IMR-90 (cell line): ENCODE results near the gene SFTPB. TPM values are rescaled to one million over a fixed set of nuclear protein-coding genes. Genes with fewer than 3 reads are reported as not detected.

Experiments
- ATAC-seq: fragments of 200-7000 bp; cut with Tn5 transposase; 2 replicates; pipeline ENCODE4 v1.9.1; 2020; ENCODE audit warnings: low read depth, mild to moderate bottlenecking, moderate library complexity
- BruUV-seq: library from RNA; stranded (reverse); fragments of 400-500 nt; replicated peaks from 2 replicates; lab custom pipeline; 2021; lab: Mats Ljungman, UMichigan
- CTCF ChIA-PET: fragments of 300-600 bp; formaldehyde crosslinking; extraction: SDS; loops from one replicate; lab custom pipeline; 2021; ENCODE audit warnings: antibody characterized with exemption; lab: Yijun Ruan, JAX
- POLR2A ChIA-PET: fragments of 300-600 bp; sonication (Branson Sonifier 250); formaldehyde crosslinking; loops from one replicate; lab custom pipeline; 2022; ENCODE audit warnings: antibody characterized with exemption; ENCODE audit not compliant: unreplicated experiment; lab: Charles Lee
- DNase-seq: peaks from one replicate; pipeline ENCODE4 v3.0.0; 2013
- H2AFZ ChIP-seq: replicated peaks from 2 replicates; pipeline ENCODE3; 2013; ENCODE audit warnings: low read length, mild to moderate bottlenecking; ENCODE audit not compliant: poor library complexity
- H2AK5ac ChIP-seq: 2 replicates; pipeline ENCODE4 v1.6.1; 2013; ENCODE audit warnings: low read depth, low read length, inconsistent platforms
- H2AK9ac ChIP-seq: replicated peaks from 2 replicates; pipeline ENCODE3; 2013; ENCODE audit warnings: mild to moderate bottlenecking, low read depth, low read length, moderate library complexity; ENCODE audit not compliant: poor library complexity
- H2BK120ac ChIP-seq: 2 replicates; pipeline ENCODE4 v1.6.1; 2013; ENCODE audit warnings: low read depth, low read length, inconsistent platforms
- H2BK15ac ChIP-seq: 3 replicates; pipeline ENCODE4 v1.6.1; 2013; ENCODE audit warnings: low read depth, low read length, inconsistent platforms
- H2BK20ac ChIP-seq: 2 replicates; pipeline ENCODE4 v1.6.1; 2013; ENCODE audit warnings: low read depth, mild to moderate bottlenecking, inconsistent platforms, low read length, moderate library complexity
- H2BK5ac ChIP-seq: 2 replicates; pipeline ENCODE4 v1.6.1; 2013; ENCODE audit warnings: mild to moderate bottlenecking, low read depth, low read length, inconsistent platforms; ENCODE audit not compliant: poor library complexity, severe bottlenecking
- H3K14ac ChIP-seq: replicated peaks from 2 replicates; pipeline ENCODE4 v1.6.1; 2013; ENCODE audit warnings: low read depth, low read length, inconsistent platforms
- H3K18ac ChIP-seq: 2 replicates; pipeline ENCODE4 v1.6.1; 2013; ENCODE audit warnings: low read depth, low read length, control low read depth
- H3K23ac ChIP-seq: 2 replicates; pipeline ENCODE4 v1.6.1; 2013; ENCODE audit warnings: low read depth, low read length, inconsistent platforms
- H3K27ac ChIP-seq: 2 replicates; pipeline ENCODE4 v1.5.1; 2013; ENCODE audit warnings: mild to moderate bottlenecking, control low read depth, low read length; ENCODE audit not compliant: insufficient read depth
- H3K27me3 ChIP-seq: 2 replicates; pipeline ENCODE4 v1.6.1; 2013; ENCODE audit warnings: low read length; ENCODE audit not compliant: control insufficient read depth, insufficient read depth
- H3K36me3 ChIP-seq: 2 replicates; pipeline ENCODE4 v1.6.1; 2013; ENCODE audit warnings: low read length, mixed read lengths; ENCODE audit not compliant: control insufficient read depth, insufficient read depth
- H3K4ac ChIP-seq: 2 replicates; pipeline ENCODE4 v1.6.1; 2013; ENCODE audit warnings: low read depth, low read length, inconsistent platforms
- H3K4me1 ChIP-seq: 2 replicates; pipeline ENCODE4 v1.6.1; 2013; ENCODE audit warnings: low read length, mixed read lengths; ENCODE audit not compliant: control insufficient read depth, insufficient read depth
- H3K4me2 ChIP-seq: 2 replicates; pipeline ENCODE4 v1.6.1; 2013; ENCODE audit warnings: low read depth, mild to moderate bottlenecking, control low read depth, low read length, moderate library complexity
- H3K4me3 ChIP-seq: 2 replicates; pipeline ENCODE4 v1.5.1; 2013; ENCODE audit warnings: low read depth, mild to moderate bottlenecking, control low read depth, low read length, moderate library complexity; ENCODE audit not compliant: insufficient read depth
- H3K56ac ChIP-seq: 2 replicates; pipeline ENCODE4 v1.6.1; 2013; ENCODE audit warnings: low read length, inconsistent platforms; ENCODE audit not compliant: insufficient read depth; ENCODE audit errors: extremely low read depth
- H3K79me1 ChIP-seq, 2 experiments: 2 replicates each; pipeline ENCODE4 v1.6.1; 2013; ENCODE audit warnings: low read length in 2 of 2, inconsistent platforms in 1 of 2, low read depth in 1 of 2
- H3K9ac ChIP-seq: 2 replicates; pipeline ENCODE4 v1.6.1; 2013; ENCODE audit warnings: low read depth, low read length, control low read depth
- H3K9me1 ChIP-seq: 2 replicates; pipeline ENCODE4 v1.6.1; 2013; ENCODE audit warnings: low read length, inconsistent platforms; ENCODE audit not compliant: insufficient read depth
- H3K9me3 ChIP-seq: 2 replicates; pipeline ENCODE4 v1.6.1; 2013; ENCODE audit warnings: low read length; ENCODE audit not compliant: control insufficient read depth, insufficient read depth
- H4K20me1 ChIP-seq: 2 replicates; pipeline ENCODE4 v1.6.1; 2013; ENCODE audit warnings: low read length, inconsistent platforms; ENCODE audit not compliant: insufficient read depth
- H4K5ac ChIP-seq: 2 replicates; pipeline ENCODE4 v1.6.1; 2013; ENCODE audit warnings: mild to moderate bottlenecking, low read depth, low read length, control low read depth
- H4K8ac ChIP-seq, 2 experiments: 2 replicates each; pipeline ENCODE4 v1.6.1; 2013; ENCODE audit warnings: low read depth in 2 of 2, low read length in 2 of 2, control low read depth in 1 of 2, inconsistent platforms in 1 of 2
- H4K91ac ChIP-seq: 2 replicates; pipeline ENCODE4 v1.6.1; 2013; ENCODE audit warnings: low read depth, low read length, inconsistent platforms; ENCODE audit not compliant: insufficient read depth
- BHLHE40 ChIP-seq: fragments of 150-350 bp; IDR thresholded peaks from 2 replicates; pipeline ENCODE4 v1.6.1; 2016; ENCODE audit warnings: mild to moderate bottlenecking, low read depth, low read length
- CEBPB ChIP-seq: IDR thresholded peaks from 2 replicates; pipeline ENCODE4 v1.6.1; 2012; ENCODE audit warnings: low read depth, low read length, improper control_type of control experiment
- CHD1 ChIP-seq: IDR thresholded peaks from 2 replicates; pipeline ENCODE4 v1.6.1; 2012; ENCODE audit warnings: low read depth, low read length, improper control_type of control experiment
- FOS ChIP-seq: fragments of 150-350 bp; IDR thresholded peaks from 2 replicates; pipeline ENCODE4 v1.6.1; 2016; ENCODE audit warnings: low read depth, low read length
- RCOR1 ChIP-seq: IDR thresholded peaks from 2 replicates; pipeline ENCODE4 v1.6.1; 2012; ENCODE audit warnings: mild to moderate bottlenecking, low read length, improper control_type of control experiment; ENCODE audit not compliant: insufficient replicate concordance
- RFX5 ChIP-seq: IDR thresholded peaks from 2 replicates; pipeline ENCODE4 v1.8.0; 2012; ENCODE audit warnings: low read depth, mild to moderate bottlenecking, low read length, moderate library complexity
- dilution Hi-C: fragments of 300-500 bp; cut with HindIII; formaldehyde crosslinking; loops from one replicate; pipeline ENCODE4 v1.14.3; 2018; ENCODE audit warnings: low sequenced_read_pairs; ENCODE audit not compliant: unreplicated experiment
- in situ Hi-C: fragments of 300-500 bp; cut with MboI; formaldehyde crosslinking; loops from 3 replicates; pipeline ENCODE4 v1.14.3; 2019; ENCODE audit warnings: low sequenced_read_pairs, inconsistent platforms, mixed read lengths
- intact Hi-C: fragments of 100-400 bp; cut with micrococcal nuclease; formaldehyde crosslinking; loops from 2 replicates; pipeline ENCODE4 v1.10.0; 2022
- polyA plus RNA-seq, 3 experiments: library from polyadenylated mRNA; depleted of rRNA; stranded (reverse); fragments of >200 nt; gene quantifications; 2 replicates each; pipeline ENCODE4 v1.2.3, GENCODE V29; 2012; ENCODE audit warnings: low replicate concordance in 1 of 3
- total RNA-seq: library from RNA; depleted of rRNA; stranded (reverse); fragments of >200 nt; gene quantifications from 2 replicates; pipeline ENCODE4 v1.2.3, GENCODE V29; 2012

SFTPB gene
- total and polyA plus RNA-seq, 2 of the 4 experiments (the other 2 are of a cell fraction), result not detected

DNA sequence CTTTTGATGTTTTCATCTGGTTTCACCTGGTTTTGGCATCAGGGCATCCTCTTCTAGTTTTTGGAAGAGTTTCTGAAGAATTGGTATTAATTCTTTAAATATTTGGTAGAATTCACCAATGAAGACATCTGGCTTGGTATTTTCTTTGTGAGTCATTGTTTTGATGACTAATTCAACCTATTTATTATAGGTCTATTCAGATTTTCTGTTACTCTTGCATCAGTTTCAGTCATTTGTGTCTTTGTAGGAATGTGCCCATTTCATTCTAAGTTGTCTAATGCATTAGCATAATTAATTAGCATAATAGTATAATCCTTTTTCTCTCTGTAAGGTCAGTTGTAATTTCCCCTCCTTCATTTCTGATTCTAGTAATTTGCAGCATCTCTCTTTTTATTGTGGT is 34.2 kb upstream of the SFTPB start:
- no peaks in the 10 kb centered on the region for H3K27me3 ChIP-seq
- TF ChIP-seq CHD1 (no peak), CEBPB (peak; percentile 92), RFX5 (no peak), RCOR1 (peak; percentile 31), FOS (peak; percentile 98), BHLHE40 (peak; percentile 10; the same call in 1 of the 2 replicates)
- H3K79me1 ChIP-seq, result no peaks in the 10 kb centered on the region
- ATAC-seq (peak; percentile 15; the same call in 1 of the 2 replicates), DNase-seq (peak; percentile 85)
- H2AK9ac ChIP-seq, result no peak overlapping the region
- H3K36me3 ChIP-seq, result no peaks in the 10 kb centered on the region
- no peak overlapping the region for H2BK5ac ChIP-seq
- dilution Hi-C loops, result no loop called here
- H2AK5ac ChIP-seq, result no peak overlapping the region
- no peak overlapping the region for H3K23ac ChIP-seq
- peak overlapping the region; percentile 44; the same call in 1 of the 2 replicates for H3K4me2 ChIP-seq
- POLR2A ChIA-PET, result no interaction called here
- H3K9me3 ChIP-seq, result no peaks in the 10 kb centered on the region
- no peak overlapping the region for H3K4ac ChIP-seq
- H3K14ac ChIP-seq, result no peak overlapping the region
- intact Hi-C loops, result no loop called here
- CTCF ChIA-PET, result no interaction called here
- in situ Hi-C loops, result no loop called here
- H2BK120ac ChIP-seq, result peak overlapping the region; percentile 88; the same call in 1 of the 2 replicates
- peaks cover 18% of the 10 kb centered on the region for H3K4me1 ChIP-seq
- peaks cover 2% of the 10 kb centered on the region; the same call in 1 of the 2 replicates for H4K20me1 ChIP-seq
- H3K9me1 ChIP-seq, result no peaks in the 10 kb centered on the region
- no peak overlapping the region for H4K8ac ChIP-seq
- H4K91ac ChIP-seq, result no peak overlapping the region; the same call in 1 of the 2 replicates
- H3K18ac ChIP-seq, result no peak overlapping the region
- H2AFZ ChIP-seq, result no peak overlapping the region
- H3K4me3 ChIP-seq, result no peak overlapping the region
- no peak overlapping the region for H2BK15ac ChIP-seq
- no TSS peak for BruUV-seq
- H3K27ac ChIP-seq, result no peak overlapping the region
- no peak overlapping the region for H4K5ac ChIP-seq
- no peak overlapping the region for H3K9ac ChIP-seq
- H3K56ac ChIP-seq, result no peak overlapping the region
- H2BK20ac ChIP-seq, result no peak overlapping the region
